ENCODE measurements around the gene BCAR3. TPM values are rescaled to one million over a fixed set of nuclear protein-coding genes. Genes with fewer than 3 reads are reported as not detected.

Gene BCAR3
- total and polyA plus RNA-seq, 2 of the 4 experiments (the other 2 are of a cell fraction) = 41.4 to 46.4 TPM

GRCh38 chr1:93541045-93541444 lies 140.6 kb downstream of the BCAR3 start:
- H2BK5ac ChIP-seq (ENCODE audit: low read depth, low read length, poor library complexity, severe bottlenecking) = no peak overlapping the region
- dilution Hi-C loops (cut with HindIII; ENCODE audit: low sequenced_read_pairs, unreplicated experiment) = no loop called here
- H3K23ac ChIP-seq (ENCODE audit: low read depth, low read length) = no peak overlapping the region
- H3K9ac ChIP-seq (ENCODE audit: low read depth, low read length) = no peak overlapping the region
- H3K27me3 ChIP-seq (ENCODE audit: control insufficient read depth, insufficient read depth, low read length) = no peaks in the 10 kb centered on the region
- BruUV-seq (replicated peaks) = no TSS peak
- no CpG with 5 or more reads among the region's 4 CpGs for WGBS, 2 experiments (ENCODE audit: extremely low coverage in 2 of 2, insufficient read length in 1 of 2)
- no peak overlapping the region for H3K18ac ChIP-seq (ENCODE audit: low read depth, low read length)
- H2BK120ac ChIP-seq (ENCODE audit: low read depth, low read length) = no peak overlapping the region
- no peak overlapping the region for H4K91ac ChIP-seq (ENCODE audit: insufficient read depth, low read depth, low read length)
- ChIA-PET CTCF (no interaction called here), POLR2A (ENCODE audit: unreplicated experiment) (no interaction called here)
- H2AFZ ChIP-seq (replicated peaks; ENCODE audit: low read length, poor library complexity) = no peak overlapping the region
- H3K56ac ChIP-seq (ENCODE audit: extremely low read depth, insufficient read depth, low read length) = no peak overlapping the region
- intact Hi-C loops (cut with micrococcal nuclease) = loop anchor here (10.0 kb wide), 1 partner anchor 46 kb away; no protein-coding TSS in a partner anchor
- no peak overlapping the region for H2AK9ac ChIP-seq (replicated peaks; ENCODE audit: low read depth, low read length, poor library complexity)
- DNase-seq (no peak), ATAC-seq (ENCODE audit: low read depth) (no peak)
- no peak overlapping the region for H3K14ac ChIP-seq (replicated peaks; ENCODE audit: low read depth, low read length)
- H3K4me2 ChIP-seq (ENCODE audit: low read depth, low read length) = no peak overlapping the region
- no peaks in the 10 kb centered on the region for H4K20me1 ChIP-seq (ENCODE audit: insufficient read depth, low read length)
- H3K9me1 ChIP-seq (ENCODE audit: insufficient read depth, low read length) = no peaks in the 10 kb centered on the region
- H4K5ac ChIP-seq (ENCODE audit: low read depth, low read length) = no peak overlapping the region
- no peaks in the 10 kb centered on the region for H3K4me1 ChIP-seq (ENCODE audit: control insufficient read depth, insufficient read depth, low read length)
- no peak overlapping the region for H3K27ac ChIP-seq (ENCODE audit: insufficient read depth, low read length)
- no peak overlapping the region for H3K4me3 ChIP-seq (ENCODE audit: insufficient read depth, low read depth, low read length)
- H2BK20ac ChIP-seq (ENCODE audit: low read depth, low read length) = no peak overlapping the region
- H3K79me1 ChIP-seq (ENCODE audit: low read depth in 1 of 2, low read length in 2 of 2) = no peaks in the 10 kb centered on the region
- H2AK5ac ChIP-seq (ENCODE audit: low read depth, low read length) = no peak overlapping the region
- H3K9me3 ChIP-seq (ENCODE audit: control insufficient read depth, insufficient read depth, low read length) = no peaks in the 10 kb centered on the region
- no peak overlapping the region for H2BK15ac ChIP-seq (ENCODE audit: low read depth, low read length)
- in situ Hi-C loops (cut with MboI; ENCODE audit: low sequenced_read_pairs) = no loop called here
- no peak overlapping the region for H4K8ac ChIP-seq (ENCODE audit: low read depth in 2 of 2, low read length in 2 of 2)
- no peaks in the 10 kb centered on the region for H3K36me3 ChIP-seq (ENCODE audit: control insufficient read depth, insufficient read depth, low read length)
- no peak for TF ChIP-seq CEBPB (IDR thresholded peaks at IDR 0.05; ENCODE audit: low read depth, low read length)
- TF ChIP-seq RFX5 (IDR thresholded peaks at IDR 0.05; ENCODE audit: low read depth, low read length) = no peak
- TF ChIP-seq RAD21 (IDR thresholded peaks at IDR 0.05; ENCODE audit: low read length) = no peak
- no peak for TF ChIP-seq CTCF (conservative IDR thresholded peaks at IDR 0.05; ENCODE audit: low read depth, low read length)
- no peak for TF ChIP-seq FOS (IDR thresholded peaks at IDR 0.05; ENCODE audit: low read depth, low read length)
- no peak for TF ChIP-seq RCOR1 (IDR thresholded peaks at IDR 0.05; ENCODE audit: insufficient replicate concordance, low read length)
- TF ChIP-seq, protein P1, sequence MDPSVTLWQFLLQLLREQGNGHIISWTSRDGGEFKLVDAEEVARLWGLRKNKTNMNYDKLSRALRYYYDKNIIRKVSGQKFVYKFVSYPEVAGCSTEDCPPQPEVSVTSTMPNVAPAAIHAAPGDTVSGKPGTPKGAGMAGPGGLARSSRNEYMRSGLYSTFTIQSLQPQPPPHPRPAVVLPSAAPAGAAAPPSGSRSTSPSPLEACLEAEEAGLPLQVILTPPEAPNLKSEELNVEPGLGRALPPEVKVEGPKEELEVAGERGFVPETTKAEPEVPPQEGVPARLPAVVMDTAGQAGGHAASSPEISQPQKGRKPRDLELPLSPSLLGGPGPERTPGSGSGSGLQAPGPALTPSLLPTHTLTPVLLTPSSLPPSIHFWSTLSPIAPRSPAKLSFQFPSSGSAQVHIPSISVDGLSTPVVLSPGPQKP (IDR thresholded peaks at IDR 0.05; ENCODE audit: borderline replicate concordance, low read depth, low read length) = no peak
- TF ChIP-seq SMC3 (IDR thresholded peaks at IDR 0.05; ENCODE audit: low read depth, low read length) = no peak
- no peak for TF ChIP-seq MXI1 (IDR thresholded peaks at IDR 0.05; ENCODE audit: borderline replicate concordance, low read depth, low read length)
- no peak for TF ChIP-seq NFE2L2 (IDR thresholded peaks at IDR 0.05; ENCODE audit: low read depth, low read length)
- TF ChIP-seq POLR2A (IDR thresholded peaks at IDR 0.05; ENCODE audit: low read depth, low read length) = no peak
- TF ChIP-seq, protein P2, sequence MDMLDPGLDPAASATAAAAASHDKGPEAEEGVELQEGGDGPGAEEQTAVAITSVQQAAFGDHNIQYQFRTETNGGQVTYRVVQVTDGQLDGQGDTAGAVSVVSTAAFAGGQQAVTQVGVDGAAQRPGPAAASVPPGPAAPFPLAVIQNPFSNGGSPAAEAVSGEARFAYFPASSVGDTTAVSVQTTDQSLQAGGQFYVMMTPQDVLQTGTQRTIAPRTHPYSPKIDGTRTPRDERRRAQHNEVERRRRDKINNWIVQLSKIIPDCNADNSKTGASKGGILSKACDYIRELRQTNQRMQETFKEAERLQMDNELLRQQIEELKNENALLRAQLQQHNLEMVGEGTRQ (IDR thresholded peaks at IDR 0.05; ENCODE audit: low read depth, low read length) = no peak
- TF ChIP-seq MAFK (IDR thresholded peaks at IDR 0.05; ENCODE audit: low read depth, low read length) = no peak
- no peak overlapping the region for H3K4ac ChIP-seq (ENCODE audit: low read depth, low read length)

Data from IMR-90 (cell line).